ENCODE measurements around the gene TPST2. TPM values are rescaled to one million over a fixed set of nuclear protein-coding genes. Genes with fewer than 3 reads are reported as not detected.

Gene TPST2
- total RNA-seq, 4 donors from 2014 or later: 44.5 to 59.4 (median 51.9) TPM

GRCh38 chr22:26567610-26568009 is 22.3 kb downstream of the TPST2 start:
- Histone ChIP-seq H3K4me3 (no peak overlapping the region), H3K9me3 (no peaks in the 10 kb centered on the region), H3K27ac (peak overlapping the region; percentile 18), H3K27me3 (no peaks in the 10 kb centered on the region), H3K4me1 (peaks cover 42% of the 10 kb centered on the region), H3K36me3 (no peaks in the 10 kb centered on the region)
- 51% methylated on average over 2 of the region's 2 CpGs for WGBS
- TF ChIP-seq POLR2A (IDR thresholded peaks at IDR 0.05) (no peak), POLR2AphosphoS5 (IDR thresholded peaks at IDR 0.05) (no peak), CTCF (IDR thresholded peaks at IDR 0.05) (no peak), EP300 (IDR thresholded peaks at IDR 0.05) (no peak)
- no peak for DNase-seq (ENCODE audit: low spot score in 2 of 2)

GRCh38 chr22:26566994-26567393 is 22.9 kb downstream of the TPST2 start:
- Histone ChIP-seq H3K4me1 (peaks cover 46% of the 10 kb centered on the region), H3K27me3 (no peaks in the 10 kb centered on the region), H3K4me3 (no peak overlapping the region), H3K36me3 (no peaks in the 10 kb centered on the region), H3K27ac (no peak overlapping the region), H3K9me3 (no peaks in the 10 kb centered on the region)
- no peak for DNase-seq (ENCODE audit: low spot score in 2 of 2)
- WGBS: 100% methylated on average over 1 of the region's 3 CpGs
- TF ChIP-seq EP300 (IDR thresholded peaks at IDR 0.05): no peak
- no peak for TF ChIP-seq POLR2AphosphoS5 (IDR thresholded peaks at IDR 0.05)
- no peak for TF ChIP-seq CTCF (IDR thresholded peaks at IDR 0.05)
- TF ChIP-seq POLR2A (IDR thresholded peaks at IDR 0.05): no peak

- H3K27me3 ChIP-seq: no peaks in the 10 kb centered on the region
- TF ChIP-seq POLR2AphosphoS5 (IDR thresholded peaks at IDR 0.05) (no peak), CTCF (IDR thresholded peaks at IDR 0.05) (no peak), POLR2A (IDR thresholded peaks at IDR 0.05) (no peak), EP300 (IDR thresholded peaks at IDR 0.05) (no peak)
- peaks cover 51% of the 10 kb centered on the region for H3K4me1 ChIP-seq
- no peaks in the 10 kb centered on the region for H3K36me3 ChIP-seq
- no peaks in the 10 kb centered on the region for H3K9me3 ChIP-seq
- no peak overlapping the region for H3K4me3 ChIP-seq
- DNase-seq (ENCODE audit: low spot score in 2 of 2): no peak
- no peak overlapping the region for H3K27ac ChIP-seq
- WGBS: 76% methylated on average over 8 of the region's 8 CpGs
Observed at GRCh38 chr22:26565889-26566288, 24.0 kb downstream of the TPST2 start.

GRCh38 chr22:26565181-26565580 is 24.8 kb downstream of the TPST2 start:
- WGBS: 65% methylated on average over 5 of the region's 6 CpGs
- Histone ChIP-seq H3K9me3 (no peaks in the 10 kb centered on the region), H3K27me3 (no peaks in the 10 kb centered on the region), H3K4me1 (peaks cover 48% of the 10 kb centered on the region), H3K27ac (no peak overlapping the region), H3K36me3 (no peaks in the 10 kb centered on the region), H3K4me3 (no peak overlapping the region)
- DNase-seq (ENCODE audit: low spot score in 2 of 2): no peak
- TF ChIP-seq POLR2AphosphoS5 (IDR thresholded peaks at IDR 0.05) (no peak), POLR2A (IDR thresholded peaks at IDR 0.05) (no peak), CTCF (IDR thresholded peaks at IDR 0.05) (no peak), EP300 (IDR thresholded peaks at IDR 0.05) (no peak)

- Histone ChIP-seq H3K9me3 (no peaks in the 10 kb centered on the region), H3K4me1 (peaks cover 44% of the 10 kb centered on the region), H3K27ac (no peak overlapping the region), H3K27me3 (no peaks in the 10 kb centered on the region), H3K4me3 (no peak overlapping the region), H3K36me3 (no peaks in the 10 kb centered on the region)
- WGBS: 83% methylated on average over 3 of the region's 3 CpGs
- no peak for DNase-seq (ENCODE audit: low spot score in 2 of 2)
- TF ChIP-seq POLR2A (IDR thresholded peaks at IDR 0.05) (no peak), CTCF (IDR thresholded peaks at IDR 0.05) (no peak), EP300 (IDR thresholded peaks at IDR 0.05) (no peak), POLR2AphosphoS5 (IDR thresholded peaks at IDR 0.05) (no peak)
Observed at GRCh38 chr22:26564672-26565071, 25.3 kb downstream of the TPST2 start.
